Panc1 (cell line): ENCODE data around the gene UBN2. TPM values are rescaled to one million over a fixed set of nuclear protein-coding genes. Genes with fewer than 3 reads are reported as not detected.

Source experiments
- ATAC-seq: fragments of 200-7000 bp; cut with Tn5 transposase; 2 replicates; pipeline ENCODE4 v1.9.1; 2020; ENCODE audit warnings: mild to moderate bottlenecking, moderate library complexity
- BruUV-seq: library from RNA; stranded (reverse); fragments of 400-500 nt; replicated peaks from 2 replicates; lab custom pipeline; 2021; lab: Mats Ljungman, UMichigan
- CTCF ChIA-PET: fragments of 300-600 bp; sonication (Branson Sonifier 250); formaldehyde crosslinking; loops from one replicate; lab custom pipeline; 2022; ENCODE audit warnings: antibody characterized with exemption; lab: Charles Lee
- POLR2A ChIA-PET: fragments of 300-600 bp; sonication (Branson Sonifier 250); formaldehyde crosslinking; loops from one replicate; lab custom pipeline; 2022; ENCODE audit warnings: antibody characterized with exemption; lab: Charles Lee
- DNase-seq: peaks from one replicate; pipeline ENCODE4 v3.0.0-alpha.2; 2010; ENCODE audit warnings: low read depth, low spot score
- H3K27ac ChIP-seq: 2 replicates; pipeline ENCODE4 v1.5.1; 2011; ENCODE audit warnings: mild to moderate bottlenecking, low read length, inconsistent platforms
- H3K27me3 ChIP-seq: fragments of 200-500 bp; sonication (Bioruptor generic); 2 replicates; pipeline ENCODE4 v1.6.0; 2014; ENCODE audit warnings: low read length, inconsistent platforms; ENCODE audit not compliant: control insufficient read depth, insufficient read depth
- H3K36me3 ChIP-seq: fragments of 200-500 bp; sonication (Bioruptor generic); 2 replicates; pipeline ENCODE4 v1.5.1; 2014; ENCODE audit warnings: inconsistent platforms, mild to moderate bottlenecking, low read length, moderate library complexity; ENCODE audit not compliant: control insufficient read depth, insufficient read depth
- H3K4me1 ChIP-seq: 2 replicates; pipeline ENCODE4 v1.5.1; 2011; ENCODE audit warnings: inconsistent platforms, mild to moderate bottlenecking, low read length, moderate library complexity; ENCODE audit not compliant: control insufficient read depth, insufficient read depth
- H3K4me3 ChIP-seq, 2 experiments: 2 replicates each; pipeline ENCODE4 v1.5.1; 2011 to 2012; ENCODE audit warnings: low read depth in 2 of 2, low read length in 2 of 2, mild to moderate bottlenecking in 2 of 2, inconsistent platforms in 1 of 2, moderate library complexity in 1 of 2
- H3K9me3 ChIP-seq: fragments of 200-500 bp; sonication (Bioruptor generic); 2 replicates; pipeline ENCODE4 v1.5.1; 2014; ENCODE audit warnings: low read depth, mild to moderate bottlenecking, inconsistent platforms, low read length, moderate library complexity; ENCODE audit not compliant: control insufficient read depth, insufficient read depth
- POLR2AphosphoS5 ChIP-seq: IDR thresholded peaks from 2 replicates; pipeline ENCODE4 v1.6.1; 2012; ENCODE audit warnings: mild to moderate bottlenecking, low read depth, low read length, moderate library complexity
- SIN3A ChIP-seq: IDR thresholded peaks from 2 replicates; pipeline ENCODE4 v1.6.1; 2012; ENCODE audit warnings: low read depth, mild to moderate bottlenecking, low read length, moderate library complexity, borderline replicate concordance; ENCODE audit not compliant: insufficient read depth
- TCF7L2 ChIP-seq: IDR thresholded peaks from 2 replicates; pipeline ENCODE4 v1.6.1; 2011; ENCODE audit warnings: mild to moderate bottlenecking, low read depth, low read length, inconsistent platforms
- in situ Hi-C: cut with HindIII; loops from 2 replicates; pipeline ENCODE4 v1.10.0; 2016; ENCODE audit warnings: low sequenced_read_pairs, low pct_unique_long_range_greater_than_20kb
- intact Hi-C: fragments of 100-400 bp; cut with micrococcal nuclease; formaldehyde crosslinking; loops from one replicate; pipeline ENCODE4 v1.10.0; 2022; ENCODE audit not compliant: unreplicated experiment
- total RNA-seq: library from RNA; stranded (reverse); gene quantifications from one replicate; pipeline ENCODE4 v1.2.1, GENCODE V29; 2021; ENCODE audit not compliant: unreplicated experiment
- TF ChIP-seq, protein P1 (sequence below): fragments of 450-650 bp; IDR thresholded peaks from 2 replicates; pipeline ENCODE4 v1.5.1; 2017; ENCODE audit warnings: mild to moderate bottlenecking
- TF ChIP-seq, protein P2 (sequence below), 2 experiments: IDR thresholded peaks; 2 replicates each; pipeline ENCODE4 v1.6.1; 2011 to 2012; ENCODE audit warnings: low read depth in 2 of 2, control low read depth in 1 of 2, low read length in 1 of 2, mild to moderate bottlenecking in 1 of 2, moderate library complexity in 1 of 2; ENCODE audit not compliant: insufficient read depth in 1 of 2

UBN2 gene
- total RNA-seq, 1 experiment from 2014 or later: 14.0 TPM

DNA sequence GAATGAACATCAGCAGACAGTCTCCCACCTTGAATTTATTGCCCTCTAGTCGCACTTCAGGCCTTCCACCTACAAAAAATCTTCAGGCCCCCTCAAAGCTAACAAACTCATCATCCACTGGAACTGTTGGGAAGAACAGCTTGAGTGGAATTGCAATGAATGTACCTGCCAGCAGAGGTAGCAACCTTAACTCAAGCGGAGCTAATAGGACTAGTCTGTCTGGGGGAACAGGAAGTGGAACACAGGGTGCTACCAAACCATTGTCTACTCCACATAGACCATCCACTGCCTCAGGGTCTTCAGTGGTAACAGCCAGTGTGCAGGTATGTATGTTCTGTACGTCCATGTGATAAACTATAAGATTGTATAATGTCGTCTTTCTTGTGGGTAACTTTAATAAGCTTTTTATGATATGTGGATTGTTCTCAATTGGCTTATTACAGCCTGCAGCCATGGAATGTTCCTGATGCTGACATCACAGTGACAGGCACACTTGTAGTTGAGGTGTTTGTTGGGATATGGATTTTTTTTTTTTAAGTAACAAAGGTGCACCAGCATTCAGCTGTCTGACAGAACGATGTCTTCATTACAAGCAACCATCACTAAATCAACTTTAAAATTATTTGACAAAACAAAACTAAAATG is 53.3 kb downstream of the UBN2 start:
- intact Hi-C loops (no loop called here), in situ Hi-C loops (no loop called here)
- no peaks in the 10 kb centered on the region for H3K4me1 ChIP-seq
- ATAC-seq (no peak), DNase-seq (no peak)
- POLR2A ChIA-PET: interaction anchor here (0.7 kb wide), 1 partner anchor 14 kb away, joined by 4 read pairs; no protein-coding TSS in a partner anchor
- H3K9me3 ChIP-seq: no peaks in the 10 kb centered on the region
- no peak for TF ChIP-seq TCF7L2
- no peak for TF ChIP-seq SIN3A
- TF ChIP-seq, protein P1, sequence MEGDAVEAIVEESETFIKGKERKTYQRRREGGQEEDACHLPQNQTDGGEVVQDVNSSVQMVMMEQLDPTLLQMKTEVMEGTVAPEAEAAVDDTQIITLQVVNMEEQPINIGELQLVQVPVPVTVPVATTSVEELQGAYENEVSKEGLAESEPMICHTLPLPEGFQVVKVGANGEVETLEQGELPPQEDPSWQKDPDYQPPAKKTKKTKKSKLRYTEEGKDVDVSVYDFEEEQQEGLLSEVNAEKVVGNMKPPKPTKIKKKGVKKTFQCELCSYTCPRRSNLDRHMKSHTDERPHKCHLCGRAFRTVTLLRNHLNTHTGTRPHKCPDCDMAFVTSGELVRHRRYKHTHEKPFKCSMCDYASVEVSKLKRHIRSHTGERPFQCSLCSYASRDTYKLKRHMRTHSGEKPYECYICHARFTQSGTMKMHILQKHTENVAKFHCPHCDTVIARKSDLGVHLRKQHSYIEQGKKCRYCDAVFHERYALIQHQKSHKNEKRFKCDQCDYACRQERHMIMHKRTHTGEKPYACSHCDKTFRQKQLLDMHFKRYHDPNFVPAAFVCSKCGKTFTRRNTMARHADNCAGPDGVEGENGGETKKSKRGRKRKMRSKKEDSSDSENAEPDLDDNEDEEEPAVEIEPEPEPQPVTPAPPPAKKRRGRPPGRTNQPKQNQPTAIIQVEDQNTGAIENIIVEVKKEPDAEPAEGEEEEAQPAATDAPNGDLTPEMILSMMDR: no peak
- TF ChIP-seq, protein P2, sequence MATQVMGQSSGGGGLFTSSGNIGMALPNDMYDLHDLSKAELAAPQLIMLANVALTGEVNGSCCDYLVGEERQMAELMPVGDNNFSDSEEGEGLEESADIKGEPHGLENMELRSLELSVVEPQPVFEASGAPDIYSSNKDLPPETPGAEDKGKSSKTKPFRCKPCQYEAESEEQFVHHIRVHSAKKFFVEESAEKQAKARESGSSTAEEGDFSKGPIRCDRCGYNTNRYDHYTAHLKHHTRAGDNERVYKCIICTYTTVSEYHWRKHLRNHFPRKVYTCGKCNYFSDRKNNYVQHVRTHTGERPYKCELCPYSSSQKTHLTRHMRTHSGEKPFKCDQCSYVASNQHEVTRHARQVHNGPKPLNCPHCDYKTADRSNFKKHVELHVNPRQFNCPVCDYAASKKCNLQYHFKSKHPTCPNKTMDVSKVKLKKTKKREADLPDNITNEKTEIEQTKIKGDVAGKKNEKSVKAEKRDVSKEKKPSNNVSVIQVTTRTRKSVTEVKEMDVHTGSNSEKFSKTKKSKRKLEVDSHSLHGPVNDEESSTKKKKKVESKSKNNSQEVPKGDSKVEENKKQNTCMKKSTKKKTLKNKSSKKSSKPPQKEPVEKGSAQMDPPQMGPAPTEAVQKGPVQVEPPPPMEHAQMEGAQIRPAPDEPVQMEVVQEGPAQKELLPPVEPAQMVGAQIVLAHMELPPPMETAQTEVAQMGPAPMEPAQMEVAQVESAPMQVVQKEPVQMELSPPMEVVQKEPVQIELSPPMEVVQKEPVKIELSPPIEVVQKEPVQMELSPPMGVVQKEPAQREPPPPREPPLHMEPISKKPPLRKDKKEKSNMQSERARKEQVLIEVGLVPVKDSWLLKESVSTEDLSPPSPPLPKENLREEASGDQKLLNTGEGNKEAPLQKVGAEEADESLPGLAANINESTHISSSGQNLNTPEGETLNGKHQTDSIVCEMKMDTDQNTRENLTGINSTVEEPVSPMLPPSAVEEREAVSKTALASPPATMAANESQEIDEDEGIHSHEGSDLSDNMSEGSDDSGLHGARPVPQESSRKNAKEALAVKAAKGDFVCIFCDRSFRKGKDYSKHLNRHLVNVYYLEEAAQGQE (IDR thresholded peaks at IDR 0.05; ENCODE audit: insufficient read depth in 1 of 2, low read depth in 2 of 2, low read length in 1 of 2): no peak
- TF ChIP-seq POLR2AphosphoS5: no peak
- CTCF ChIA-PET: interaction anchor here (0.5 kb wide), 1 partner anchor 51 kb away, joined by 3 read pairs; no protein-coding TSS in a partner anchor
- BruUV-seq: no TSS peak
- no peak overlapping the region for H3K27ac ChIP-seq
- H3K36me3 ChIP-seq: peaks cover 4% of the 10 kb centered on the region
- H3K27me3 ChIP-seq: no peaks in the 10 kb centered on the region
- H3K4me3 ChIP-seq: no peak overlapping the region

DNA sequence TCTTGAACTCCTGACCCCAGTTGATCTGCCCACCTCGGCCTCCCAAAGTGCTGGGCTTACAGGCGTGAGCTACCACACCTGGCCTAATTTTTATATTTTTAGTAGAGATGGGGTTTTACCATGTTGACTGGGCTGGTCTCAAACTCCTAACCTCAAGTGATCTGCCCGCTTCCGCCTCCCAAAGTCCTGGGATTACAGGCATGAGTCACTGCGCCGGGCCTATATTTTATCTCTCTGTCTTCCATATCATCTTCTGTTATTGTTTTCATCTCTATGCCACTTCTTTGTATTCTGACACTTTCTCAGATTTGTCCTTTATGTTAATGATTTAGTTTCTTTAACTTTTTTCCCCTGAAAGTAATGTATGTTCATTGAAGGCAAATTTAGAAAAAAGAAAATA is 55.1 kb downstream of the UBN2 start:
- in situ Hi-C loops: no loop called here
- BruUV-seq: no TSS peak
- no peak overlapping the region for H3K4me3 ChIP-seq
- peaks cover 4% of the 10 kb centered on the region; the same call in 1 of the 2 replicates for H3K36me3 ChIP-seq
- no peak for TF ChIP-seq TCF7L2
- TF ChIP-seq, protein P2 (IDR thresholded peaks at IDR 0.05; ENCODE audit: insufficient read depth in 1 of 2, low read depth in 2 of 2, low read length in 1 of 2): no peak
- TF ChIP-seq, protein P1: no peak
- TF ChIP-seq POLR2AphosphoS5: no peak
- TF ChIP-seq SIN3A: no peak
- no peak overlapping the region for H3K27ac ChIP-seq
- no peaks in the 10 kb centered on the region for H3K27me3 ChIP-seq
- ChIA-PET POLR2A (no interaction called here), CTCF (interaction anchor here (0.6 kb wide), 1 partner anchor 190 kb away, joined by 3 read pairs; no protein-coding TSS in a partner anchor)
- H3K4me1 ChIP-seq: no peaks in the 10 kb centered on the region
- no peaks in the 10 kb centered on the region for H3K9me3 ChIP-seq
- DNase-seq (no peak), ATAC-seq (no peak)
- intact Hi-C loops: no loop called here
